GM12878 (cell line): Measurements from ENCODE around the gene PCBP1. TPM values are rescaled to one million over a fixed set of nuclear protein-coding genes. Genes with fewer than 3 reads are reported as not detected.

Experiments
- ATF7 ChIP-seq: fragments of 450-650 bp; IDR thresholded peaks from 2 replicates; pipeline ENCODE4 v1.6.1; 2016; ENCODE audit warnings: low read depth, mild to moderate bottlenecking
- BCL3 ChIP-seq: IDR thresholded peaks from 2 replicates; pipeline ENCODE4 v1.6.1; 2011; ENCODE audit warnings: borderline replicate concordance, low read depth, mild to moderate bottlenecking, moderate library complexity, low read length; ENCODE audit not compliant: insufficient read depth, poor library complexity, severe bottlenecking
- CREM ChIP-seq: IDR thresholded peaks from 2 replicates; pipeline ENCODE4 v1.6.1; 2014; ENCODE audit warnings: antibody characterized with exemption, low read depth
- DPF2 ChIP-seq: fragments of 450-650 bp; IDR thresholded peaks from 2 replicates; pipeline ENCODE4 v1.6.1; 2017; ENCODE audit warnings: mild to moderate bottlenecking
- EP300 ChIP-seq, 2 experiments: fragments of 150-350 bp in 1 of 2; IDR thresholded peaks; 2 replicates each; pipeline ENCODE4 v1.6.1; 2011 to 2012; ENCODE audit warnings: low read depth in 2 of 2, low read length in 2 of 2, borderline replicate concordance in 1 of 2, improper control_type of control experiment in 1 of 2, inconsistent platforms in 1 of 2; ENCODE audit not compliant: control insufficient read depth in 1 of 2
- GATAD2B ChIP-seq: fragments of 450-650 bp; conservative IDR thresholded peaks from 2 replicates; pipeline ENCODE4 v1.6.1; 2017; ENCODE audit warnings: low read depth, mild to moderate bottlenecking, moderate library complexity
- IRF5 ChIP-seq: fragments of 450-650 bp; IDR thresholded peaks from 2 replicates; pipeline ENCODE4 v1.6.1; 2017; ENCODE audit warnings: borderline replicate concordance
- KLF5 ChIP-seq: fragments of 450-650 bp; IDR thresholded peaks from 2 replicates; pipeline ENCODE4 v1.6.1; 2014; ENCODE audit warnings: mild to moderate bottlenecking; ENCODE audit not compliant: partially characterized antibody
- LARP7 ChIP-seq: fragments of 450-650 bp; IDR thresholded peaks from 2 replicates; pipeline ENCODE4 v1.6.1; 2017; ENCODE audit warnings: mild to moderate bottlenecking
- MTA2 ChIP-seq: fragments of 450-650 bp; IDR thresholded peaks from 2 replicates; pipeline ENCODE4 v1.6.1; 2016; ENCODE audit warnings: low read depth, mild to moderate bottlenecking, moderate library complexity
- MXI1 ChIP-seq: fragments of 150-350 bp; IDR thresholded peaks from 2 replicates; pipeline ENCODE4 v1.6.1; 2011; ENCODE audit warnings: low read depth, mild to moderate bottlenecking, inconsistent platforms, low read length, improper control_type of control experiment
- NBN ChIP-seq: fragments of 450-650 bp; IDR thresholded peaks from 2 replicates; pipeline ENCODE4 v1.6.1; 2016
- NR2F1 ChIP-seq: fragments of 450-650 bp; conservative IDR thresholded peaks from 2 replicates; pipeline ENCODE4 v1.6.1; 2017; ENCODE audit warnings: mild to moderate bottlenecking
- RELB ChIP-seq: fragments of 450-650 bp; IDR thresholded peaks from 2 replicates; pipeline ENCODE4 v1.6.1; 2017; ENCODE audit warnings: low read depth, mild to moderate bottlenecking, moderate library complexity
- TARDBP ChIP-seq: IDR thresholded peaks from 2 replicates; pipeline ENCODE4 v1.6.1; 2016; ENCODE audit warnings: borderline replicate concordance
- USF2 ChIP-seq: IDR thresholded peaks from 2 replicates; pipeline ENCODE4 v1.6.1; 2011; ENCODE audit warnings: low read depth, low read length, improper control_type of control experiment, borderline replicate concordance
- ZNF207 ChIP-seq: fragments of 450-650 bp; IDR thresholded peaks from 2 replicates; pipeline ENCODE4 v1.6.1; 2014; ENCODE audit warnings: antibody characterized with exemption, mild to moderate bottlenecking, borderline replicate concordance
- ZNF687 ChIP-seq: fragments of 450-650 bp; IDR thresholded peaks from 2 replicates; pipeline ENCODE4 v1.6.1; 2017; ENCODE audit warnings: mild to moderate bottlenecking, moderate library complexity
- polyA plus RNA-seq, 11 experiments: library from polyadenylated mRNA; depleted of rRNA in 4 of 11; unstranded in 6 of 11; stranded (reverse) in 5 of 11; fragments of >200 nt; fragmentation: Nextera tagmentation in 4 of 11; fragmentation: Illumina TruSeq in 1 of 11; extraction: Ambion mirVana in 4 of 11; extraction: Trizol in 1 of 11; gene quantifications; 1 replicate in 1 of 11; 2 replicates in 10 of 11; pipeline versions ENCODE4 v1.2.1 to v1.2.3, GENCODE V29; 2011 to 2016; ENCODE audit warnings: inconsistent platforms in 2 of 11, missing spikeins in 2 of 11, low read depth in 1 of 11
- total RNA-seq, 4 experiments: library from RNA; depleted of rRNA in 3 of 4; stranded (reverse); fragments of >200 nt in 3 of 4; fragmentation: Illumina TruSeq in 1 of 4; extraction: Trizol in 1 of 4; gene quantifications; 2 replicates each; pipeline versions ENCODE4 v1.2.1 to v1.2.3, GENCODE V29; 2013 to 2021

Gene PCBP1
- total and polyA plus RNA-seq, 10 of the 15 experiments (the other 5 are each of a cell fraction or from before 2014, with no cell fraction given): 24.4 to 494 (median 130) TPM

- TF ChIP-seq DPF2: peak; percentile 91
- TF ChIP-seq IRF5: no peak
- TF ChIP-seq LARP7: no peak
- TF ChIP-seq EP300 (IDR thresholded peaks at IDR 0.05; ENCODE audit: borderline replicate concordance in 1 of 2, control insufficient read depth in 1 of 2, low read depth in 2 of 2, low read length in 2 of 2): peak; percentile 54 to 60; a peak in 1 of 4 replicates
- no peak for TF ChIP-seq USF2
- TF ChIP-seq GATAD2B: peak; percentile 36; the same call in 1 of the 2 replicates
- peak; percentile 76 for TF ChIP-seq MTA2
- TF ChIP-seq ZNF687: peak; percentile 72
- no peak for TF ChIP-seq ZNF207
- TF ChIP-seq NR2F1: peak; percentile 82
- TF ChIP-seq TARDBP: no peak
- TF ChIP-seq ATF7: peak; percentile 69
- TF ChIP-seq NBN: 0 out of 2 replicates have a peak, but pooled peaks have one; percentile 72
- TF ChIP-seq MXI1: peak; percentile 30; the same call in 1 of the 2 replicates
- TF ChIP-seq KLF5: no peak
- no peak for TF ChIP-seq BCL3
- peak; percentile 70 for TF ChIP-seq RELB
- TF ChIP-seq CREM: 0 out of 2 replicates have a peak, but pooled peaks have one; percentile 15
Observed at GRCh38 chr2:70083344-70084156, 3.7 kb upstream of the PCBP1 start (continued).
